ENCODE data around the gene CALCB. TPM values are rescaled to one million over a fixed set of nuclear protein-coding genes. Genes with fewer than 3 reads are reported as not detected.

CALCB gene
- total and polyA plus RNA-seq, 10 of the 15 experiments (the other 5 are each of a cell fraction or from before 2014, with no cell fraction given): 0.09 to 0.28 (median 0.12) TPM; not detected in 3

DNA sequence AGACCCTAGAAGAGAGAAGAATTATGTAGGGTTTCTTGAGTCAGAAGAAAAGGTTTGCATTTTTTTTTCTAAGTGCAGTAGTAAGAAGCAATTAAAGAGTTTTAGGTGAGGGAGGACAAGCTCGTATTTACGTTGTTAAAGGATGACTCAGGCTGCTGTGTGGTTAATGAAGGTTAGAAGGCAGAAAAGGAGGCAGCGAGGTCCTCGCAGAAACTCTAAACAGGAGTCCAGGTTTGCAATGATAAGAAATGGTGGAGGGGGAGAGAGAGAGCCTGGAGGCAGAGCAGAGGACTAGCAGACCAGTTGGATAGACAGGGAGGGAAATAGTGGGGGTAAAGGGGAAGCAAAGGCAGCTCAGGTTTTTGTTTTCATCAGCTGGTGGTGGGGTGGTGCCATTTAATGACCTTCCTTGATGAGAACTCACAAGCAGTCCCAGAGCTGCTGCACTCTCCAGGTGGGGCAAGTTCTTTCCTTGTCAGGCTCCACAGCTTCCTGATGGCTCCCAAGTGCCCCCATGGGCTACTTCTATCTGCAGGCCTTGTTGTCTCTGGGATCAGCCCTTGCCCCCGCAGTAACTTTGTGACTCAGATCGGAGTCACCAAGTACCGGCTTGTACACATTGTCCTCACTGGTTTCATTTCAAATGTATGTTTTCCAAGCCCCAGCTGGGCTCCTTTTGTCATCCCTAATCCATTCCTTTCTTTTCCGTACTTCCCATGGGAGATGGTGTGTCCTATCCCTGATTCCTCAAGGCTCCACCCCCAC is 33.0 kb downstream of the CALCB start:
- CTCF ChIA-PET: interaction anchor here (0.8 to 9.6 kb wide), 4 partner anchors 31 to 102 kb away, joined by 3 to 102 read pairs (median 38); no protein-coding TSS in a partner anchor
- no peaks in the 10 kb centered on the region for H3K9me3 ChIP-seq (replicated peaks; ENCODE audit: control insufficient read depth, insufficient read depth, low read length)
- no peaks in the 10 kb centered on the region for H4K20me1 ChIP-seq (ENCODE audit: control insufficient read depth, insufficient read depth)
- WGBS (ENCODE audit: insufficient coverage, insufficient replicate concordance, low lambda C conversion rate, missing lambda C conversion rate): 84% methylated on average over 8 of the region's 8 CpGs
- H3K36me3 ChIP-seq (ENCODE audit: control insufficient read depth in 2 of 2, insufficient read depth in 2 of 2, low read length in 1 of 2): no peaks in the 10 kb centered on the region
- SMC1A ChIA-PET (ENCODE audit: uncharacterized antibody, unreplicated experiment): interaction anchor here (0.6 to 2.4 kb wide), 4 partner anchors 20 to 58 kb away, joined by 3 to 10 read pairs (median 3); no protein-coding TSS in a partner anchor
- BruUV-seq (replicated peaks): no TSS peak
- H3K27ac ChIP-seq (ENCODE audit: control insufficient read depth, insufficient read depth): no peak overlapping the region
- TF ChIP-seq IKZF2 (IDR thresholded peaks at IDR 0.05) (no peak), NR2C2 (IDR thresholded peaks at IDR 0.05; ENCODE audit: borderline replicate concordance, control insufficient read depth, insufficient read length, low read depth) (no peak), PAX8 (IDR thresholded peaks at IDR 0.05) (no peak)
- RAD21 ChIA-PET (ENCODE audit: unreplicated experiment): no interaction called here
- no peak overlapping the region for H3K4me3 ChIP-seq
- H3K4me2 ChIP-seq (ENCODE audit: control insufficient read depth, insufficient read depth): no peak overlapping the region
- no peak for ATAC-seq
- POLR2A ChIA-PET: no interaction called here
- H3K79me2 ChIP-seq (ENCODE audit: control insufficient read depth, insufficient read depth, low read length): no peaks in the 10 kb centered on the region
- no peak for FAIRE-seq
- no peaks in the 10 kb centered on the region for H3K27me3 ChIP-seq (replicated peaks in 1 of 2; ENCODE audit: control insufficient read depth in 2 of 2, insufficient read depth in 2 of 2, low read length in 1 of 2)
- peaks cover 13% of the 10 kb centered on the region for H3K4me1 ChIP-seq (ENCODE audit: control insufficient read depth, insufficient read depth, low read length)
- DNase-seq (ENCODE audit: low read depth, low spot score): no peak
- intact Hi-C loops (cut with micrococcal nuclease; ENCODE audit: unreplicated experiment) (no loop called here), in situ Hi-C loops (cut with MboI) (no loop called here)
- no peak overlapping the region for H2AFZ ChIP-seq (ENCODE audit: control insufficient read depth, low read depth, low read length)
- H3K9ac ChIP-seq (ENCODE audit: control insufficient read depth, insufficient read depth, low read length): no peak overlapping the region

DNA sequence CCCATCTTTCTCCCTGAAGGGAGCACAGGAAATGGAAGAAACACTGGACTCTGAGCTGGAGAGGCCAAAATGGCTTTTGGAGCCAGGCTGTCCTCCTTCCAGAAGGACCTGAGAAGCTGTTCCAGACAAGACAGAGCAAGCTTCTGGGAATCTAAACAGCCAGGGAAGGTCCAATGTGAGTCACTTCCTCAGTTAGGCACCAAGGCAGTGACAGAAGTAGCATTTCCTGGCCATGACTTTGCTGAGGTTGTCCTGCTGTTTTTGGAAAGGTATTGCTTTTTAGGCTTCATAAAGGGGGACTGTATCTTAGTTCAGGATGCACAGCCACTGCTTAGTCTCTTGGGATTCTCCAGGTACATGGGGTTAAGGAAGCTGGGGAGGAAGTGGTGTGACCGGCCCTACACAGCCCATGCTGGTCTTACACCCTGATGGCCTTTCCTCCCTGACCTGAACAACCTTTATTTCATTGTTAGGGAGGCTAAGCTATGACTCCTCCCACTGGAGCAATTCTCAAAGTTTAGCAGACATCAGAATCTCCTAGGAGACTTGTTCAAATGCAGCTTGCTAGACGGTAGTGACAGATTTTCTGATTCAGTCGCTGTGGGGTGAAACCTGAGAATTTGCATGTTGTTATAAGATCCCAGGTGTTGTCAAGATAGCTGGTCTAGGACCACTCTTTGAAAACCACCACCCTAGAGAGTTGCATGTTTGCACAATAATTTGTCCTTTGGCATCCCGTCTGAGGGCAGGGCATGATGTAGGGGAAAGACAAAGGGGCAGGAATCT is 34.5 kb downstream of the CALCB start:
- DNase-seq (ENCODE audit: low read depth, low spot score) (no peak), FAIRE-seq (no peak), ATAC-seq (peak; percentile 59)
- Histone ChIP-seq H3K79me2 (ENCODE audit: control insufficient read depth, insufficient read depth, low read length) (no peaks in the 10 kb centered on the region), H4K20me1 (ENCODE audit: control insufficient read depth, insufficient read depth) (no peaks in the 10 kb centered on the region), H3K36me3 (ENCODE audit: control insufficient read depth in 2 of 2, insufficient read depth in 2 of 2, low read length in 1 of 2) (no peaks in the 10 kb centered on the region), H3K4me2 (ENCODE audit: control insufficient read depth, insufficient read depth) (no peak overlapping the region; the same call in 1 of the 2 replicates), H3K9ac (ENCODE audit: control insufficient read depth, insufficient read depth, low read length) (no peak overlapping the region), H3K4me1 (ENCODE audit: control insufficient read depth, insufficient read depth, low read length) (peaks cover 13% of the 10 kb centered on the region), H3K4me3 (no peak overlapping the region), H3K27ac (ENCODE audit: control insufficient read depth, insufficient read depth) (no peak overlapping the region), H3K9me3 (replicated peaks; ENCODE audit: control insufficient read depth, insufficient read depth, low read length) (no peaks in the 10 kb centered on the region), H3K27me3 (replicated peaks in 1 of 2; ENCODE audit: control insufficient read depth in 2 of 2, insufficient read depth in 2 of 2, low read length in 1 of 2) (no peaks in the 10 kb centered on the region), H2AFZ (ENCODE audit: control insufficient read depth, low read depth, low read length) (no peak overlapping the region)
- 16% methylated on average over 4 of the region's 4 CpGs for WGBS (ENCODE audit: insufficient coverage, insufficient replicate concordance, low lambda C conversion rate, missing lambda C conversion rate)
- ChIA-PET CTCF (interaction anchor here (1.0 to 1.1 kb wide), 2 partner anchors 9 to 52 kb away, joined by 3 read pairs; no protein-coding TSS in a partner anchor), POLR2A (no interaction called here), RAD21 (ENCODE audit: unreplicated experiment) (interaction anchor here (0.8 to 1.0 kb wide), 2 partner anchors 8 to 67 kb away, joined by 3 read pairs; no protein-coding TSS in a partner anchor), SMC1A (ENCODE audit: uncharacterized antibody, unreplicated experiment) (interaction anchor here (0.7 to 3.6 kb wide), 5 partner anchors 8 to 51 kb away, joined by 3 to 20 read pairs (median 4); no protein-coding TSS in a partner anchor)
- no TSS peak for BruUV-seq (replicated peaks)
- in situ Hi-C loops (cut with MboI) (no loop called here), intact Hi-C loops (cut with micrococcal nuclease; ENCODE audit: unreplicated experiment) (no loop called here)
- TF ChIP-seq MTA3 (IDR thresholded peaks at IDR 0.05; ENCODE audit: borderline replicate concordance, low read length): no peak
- TF ChIP-seq, protein P1, sequence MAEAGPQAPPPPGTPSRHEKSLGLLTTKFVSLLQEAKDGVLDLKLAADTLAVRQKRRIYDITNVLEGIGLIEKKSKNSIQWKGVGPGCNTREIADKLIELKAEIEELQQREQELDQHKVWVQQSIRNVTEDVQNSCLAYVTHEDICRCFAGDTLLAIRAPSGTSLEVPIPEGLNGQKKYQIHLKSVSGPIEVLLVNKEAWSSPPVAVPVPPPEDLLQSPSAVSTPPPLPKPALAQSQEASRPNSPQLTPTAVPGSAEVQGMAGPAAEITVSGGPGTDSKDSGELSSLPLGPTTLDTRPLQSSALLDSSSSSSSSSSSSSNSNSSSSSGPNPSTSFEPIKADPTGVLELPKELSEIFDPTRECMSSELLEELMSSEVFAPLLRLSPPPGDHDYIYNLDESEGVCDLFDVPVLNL (IDR thresholded peaks at IDR 0.05; ENCODE audit: low read depth, low read length): no peak
- no peak for TF ChIP-seq SREBF2 (IDR thresholded peaks at IDR 0.05; ENCODE audit: low read length)
- TF ChIP-seq BCL11A (IDR thresholded peaks at IDR 0.05; ENCODE audit: low read depth, low read length): no peak
- TF ChIP-seq ESRRA (IDR thresholded peaks at IDR 0.05; ENCODE audit: low read length): no peak
- no peak for TF ChIP-seq SUPT20H (IDR thresholded peaks at IDR 0.05; ENCODE audit: borderline replicate concordance, control insufficient read depth, low read depth, low read length)
- TF ChIP-seq ATF7 (IDR thresholded peaks at IDR 0.05; ENCODE audit: low read depth): no peak
- TF ChIP-seq SP1 (IDR thresholded peaks at IDR 0.05; ENCODE audit: low read depth, low read length): no peak
- TF ChIP-seq ZNF207 (IDR thresholded peaks at IDR 0.05; ENCODE audit: borderline replicate concordance): no peak
